Measurements from ENCODE around the gene FAM83E. TPM values are rescaled to one million over a fixed set of nuclear protein-coding genes. Genes with fewer than 3 reads are reported as not detected.

The FAM83E gene
- total and polyA plus RNA-seq, 2 of the 8 experiments (the other 6 are each of a cell fraction or from before 2014, with no cell fraction given) = 1.8 to 5.3 TPM

DNA sequence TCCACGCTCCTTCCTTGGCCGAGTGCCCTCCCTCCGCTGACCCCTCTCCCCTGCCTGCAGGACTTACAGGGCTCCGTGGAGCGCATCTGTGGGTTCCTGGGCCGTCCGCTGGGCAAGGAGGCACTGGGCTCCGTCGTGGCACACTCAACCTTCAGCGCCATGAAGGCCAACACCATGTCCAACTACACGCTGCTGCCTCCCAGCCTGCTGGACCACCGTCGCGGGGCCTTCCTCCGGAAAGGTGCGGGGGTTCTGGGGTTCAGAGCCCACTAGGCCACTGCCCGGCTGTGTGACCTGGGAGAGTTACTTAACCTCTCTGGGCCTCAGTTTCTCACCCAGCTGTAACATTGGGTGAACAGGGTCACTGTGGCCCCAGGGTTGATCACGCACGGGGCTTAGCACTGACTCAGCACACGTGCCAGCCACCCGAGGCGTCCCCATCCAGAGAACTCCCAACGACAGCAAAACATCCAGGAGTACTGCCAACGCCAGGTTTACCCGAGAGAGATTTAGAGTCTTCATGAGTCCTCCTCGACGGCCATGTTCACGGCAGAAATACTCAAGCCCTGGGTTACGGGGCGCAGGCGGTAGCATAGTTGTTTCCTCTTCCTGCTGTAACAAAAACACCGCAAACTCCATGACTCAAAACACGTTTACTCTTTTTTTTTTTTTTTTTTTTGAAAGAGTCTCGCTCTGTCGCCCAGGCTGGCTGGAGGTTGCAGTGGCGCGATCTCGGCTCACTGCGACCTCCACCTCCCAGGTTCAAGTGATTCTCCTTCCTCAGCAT, 18.0 kb downstream of the FAM83E start:
- ChIA-PET CTCF (ENCODE audit: partially characterized antibody) (interaction anchor here (1.1 to 1.2 kb wide), 2 partner anchors 9 to 13 kb away, joined by 4 read pairs; no protein-coding TSS in a partner anchor), POLR2A (ENCODE audit: partially characterized antibody) (interaction anchor here (16.9 kb wide), 1 partner anchor 19 kb away, joined by 175 read pairs; the partner anchor contains the start of genes FAM83E, RPL18 and SPHK2)
- H3K9ac ChIP-seq (replicated peaks in 1 of 4; ENCODE audit: extremely low read depth in 1 of 4, low read depth in 3 of 4, low read length in 3 of 4) = no peak overlapping the region
- no peak overlapping the region for H2AK5ac ChIP-seq (ENCODE audit: low read depth, low read length)
- H3K56ac ChIP-seq (replicated peaks; ENCODE audit: insufficient read length, low read depth, low read length) = no peak overlapping the region
- H3K4me3 ChIP-seq (ENCODE audit: extremely low read depth in 1 of 4, insufficient read depth in 2 of 4, low read depth in 3 of 4, low read length in 4 of 4) = no peak overlapping the region
- peak overlapping the region; percentile 90 for H4K8ac ChIP-seq (ENCODE audit: extremely low read depth, insufficient read depth, low read length)
- H3K23ac ChIP-seq (ENCODE audit: insufficient read length) = no peak overlapping the region
- H3K18ac ChIP-seq (ENCODE audit: extremely low read depth, low read length) = no peak overlapping the region
- no peak overlapping the region for H4K91ac ChIP-seq (replicated peaks; ENCODE audit: insufficient read length, low read length)
- no peak overlapping the region for H3K14ac ChIP-seq (ENCODE audit: insufficient read length)
- H3K79me2 ChIP-seq (ENCODE audit: control insufficient read depth in 1 of 2, insufficient read depth in 2 of 2, low read length in 2 of 2) = no peaks in the 10 kb centered on the region
- DNase-seq (ENCODE audit: low read depth in 1 of 2, low spot score in 2 of 2) (no peak), FAIRE-seq (no peak)
- no peak overlapping the region for H3K4me2 ChIP-seq (ENCODE audit: insufficient read depth in 1 of 2, low read depth in 2 of 2, low read length in 2 of 2)
- H3K27me3 ChIP-seq (replicated peaks in 1 of 4; ENCODE audit: control insufficient read depth in 3 of 4, extremely low read depth in 1 of 4, insufficient read depth in 3 of 4, low read length in 3 of 4) = 0 out of 7 replicates have a peak, but pooled peaks cover 0 to 2% (median 0%) of the 10 kb centered on the region in 4 experiments
- no peaks in the 10 kb centered on the region for H3K36me3 ChIP-seq (ENCODE audit: control insufficient read depth in 2 of 4, insufficient read depth in 4 of 4, low read length in 3 of 4)
- no peaks in the 10 kb centered on the region for H3K79me1 ChIP-seq (ENCODE audit: low read depth, low read length)
- no peak overlapping the region for H2BK120ac ChIP-seq (replicated peaks; ENCODE audit: low read depth, low read length)
- H3K9me3 ChIP-seq (ENCODE audit: insufficient read depth in 2 of 2, low read depth in 1 of 2, low read length in 1 of 2) = no peaks in the 10 kb centered on the region
- H2BK12ac ChIP-seq (ENCODE audit: low read depth, low read length) = peak overlapping the region; percentile 39; the same call in 1 of the 2 replicates
- 90% methylated on average over 38 of the region's 39 CpGs; no CpG with 5 or more reads in 1 of the 2 experiments for WGBS, 2 experiments (ENCODE audit: extremely low coverage in 1 of 2, insufficient coverage in 1 of 2, insufficient read length in 1 of 2, insufficient replicate concordance in 2 of 2, low coverage in 1 of 2, low lambda C conversion rate in 2 of 2, missing lambda C conversion rate in 1 of 2)
- H4K20me1 ChIP-seq (replicated peaks in 1 of 2; ENCODE audit: control insufficient read depth in 1 of 2, insufficient read depth in 2 of 2, low read length in 2 of 2) = peaks cover 0 to 2% of the 10 kb centered on the region in 2 experiments
- H3K4ac ChIP-seq (replicated peaks; ENCODE audit: insufficient read length, low read depth, low read length) = no peak overlapping the region
- H3K23me2 ChIP-seq (ENCODE audit: low read depth, low read length) = no peaks in the 10 kb centered on the region; the same call in 1 of the 2 replicates
- no peak overlapping the region for H3K27ac ChIP-seq (ENCODE audit: low read depth, low read length)
- H4K5ac ChIP-seq (ENCODE audit: insufficient read length, low read depth, low read length) = no peak overlapping the region
- H2AFZ ChIP-seq (ENCODE audit: low read length) = no peak overlapping the region
- no peak overlapping the region for H2BK15ac ChIP-seq (ENCODE audit: low read length)
- no peaks in the 10 kb centered on the region for H3K4me1 ChIP-seq (replicated peaks in 1 of 4; ENCODE audit: control insufficient read depth in 3 of 4, insufficient read depth in 4 of 4, low read length in 3 of 4)
- no peak overlapping the region for H2BK5ac ChIP-seq (ENCODE audit: low read depth, low read length)
- H2BK20ac ChIP-seq (ENCODE audit: low read length) = no peak overlapping the region
- TF ChIP-seq CBX5 (IDR thresholded peaks at IDR 0.05; ENCODE audit: low read depth, low read length) (no peak), TAF7 (optimal IDR thresholded peaks at IDR 0.05; ENCODE audit: borderline replicate concordance, low read depth, low read length) (no peak), ASH2L (IDR thresholded peaks at IDR 0.05; ENCODE audit: low read length) (no peak), GABPA (IDR thresholded peaks at IDR 0.05; ENCODE audit: borderline replicate concordance, insufficient read depth, low read length) (no peak), RAD21 (IDR thresholded peaks at IDR 0.05 in 1 of 2, conservative IDR thresholded peaks at IDR 0.05 in 1 of 2; ENCODE audit: low read depth in 2 of 2, low read length in 2 of 2) (no peak), TBP (IDR thresholded peaks at IDR 0.05; ENCODE audit: low read depth, low read length) (no peak), CTBP2 (IDR thresholded peaks at IDR 0.05; ENCODE audit: borderline replicate concordance, insufficient read depth, insufficient read length, low read length) (no peak), RBBP5 (IDR thresholded peaks at IDR 0.05; ENCODE audit: borderline replicate concordance, low read depth, low read length) (no peak), CEBPB (IDR thresholded peaks at IDR 0.05; ENCODE audit: low read depth, low read length) (no peak), POLR2A (IDR thresholded peaks at IDR 0.05; ENCODE audit: control extremely low read depth in 1 of 2, low read depth in 2 of 2, low read length in 2 of 2) (no peak)
- TF ChIP-seq, protein P1, sequence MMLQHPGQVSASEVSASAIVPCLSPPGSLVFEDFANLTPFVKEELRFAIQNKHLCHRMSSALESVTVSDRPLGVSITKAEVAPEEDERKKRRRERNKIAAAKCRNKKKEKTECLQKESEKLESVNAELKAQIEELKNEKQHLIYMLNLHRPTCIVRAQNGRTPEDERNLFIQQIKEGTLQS (IDR thresholded peaks at IDR 0.05; ENCODE audit: insufficient read depth, low read depth, low read length) = no peak
